ENCODE data around the gene SLC7A1. TPM values are rescaled to one million over a fixed set of nuclear protein-coding genes. Genes with fewer than 3 reads are reported as not detected.
A peak's percentile ranks its signal among the peaks of the same experiment; 100 is the strongest.

Gene SLC7A1
- total and polyA plus RNA-seq, 12 donors: 3.8 to 29.2 (median 17.4) TPM

DNA sequence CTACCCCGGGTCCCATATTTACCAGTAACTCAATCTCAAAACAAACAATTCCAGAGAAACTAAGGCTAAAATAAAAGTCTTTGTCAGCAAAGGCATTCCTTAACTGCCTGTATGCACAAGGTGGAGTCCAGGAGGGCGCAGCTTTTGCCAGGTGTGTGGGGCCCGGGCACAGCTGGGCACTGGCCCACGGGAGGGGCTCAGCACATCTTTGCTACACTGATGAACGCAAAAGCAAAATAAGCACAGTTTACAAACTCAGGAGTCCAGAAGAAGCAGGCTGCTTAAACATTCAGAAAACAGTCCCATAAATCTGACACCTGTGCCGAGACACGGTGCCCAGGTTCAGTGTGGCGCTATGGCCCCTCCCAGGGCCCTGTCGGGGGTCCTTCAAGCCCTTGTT is 70.8 kb downstream of the SLC7A1 start:
- Histone ChIP-seq H3K27ac (peak overlapping the region in 2 of 10 donors; percentile 18 to 44), H3K36me3 (peaks cover 0 to 80% (median 5%) of the 10 kb centered on the region in 9 donors), H3K9me3 (no peaks in the 10 kb centered on the region), H3K4me3 (no peak overlapping the region), H3K27me3 (no peaks in the 10 kb centered on the region), H3K4me1 (peaks cover 0 to 20% (median 4%) of the 10 kb centered on the region in 9 donors)
- no peak for ATAC-seq
- TF ChIP-seq CTCF (IDR thresholded peaks at IDR 0.05): no peak
- DNase-seq: no peak
- intact Hi-C loops (cut with DNase I): no loop called here
- 88 to 89% methylated on average over 9 of the region's 9 CpGs for WGBS, 2 donors

DNA sequence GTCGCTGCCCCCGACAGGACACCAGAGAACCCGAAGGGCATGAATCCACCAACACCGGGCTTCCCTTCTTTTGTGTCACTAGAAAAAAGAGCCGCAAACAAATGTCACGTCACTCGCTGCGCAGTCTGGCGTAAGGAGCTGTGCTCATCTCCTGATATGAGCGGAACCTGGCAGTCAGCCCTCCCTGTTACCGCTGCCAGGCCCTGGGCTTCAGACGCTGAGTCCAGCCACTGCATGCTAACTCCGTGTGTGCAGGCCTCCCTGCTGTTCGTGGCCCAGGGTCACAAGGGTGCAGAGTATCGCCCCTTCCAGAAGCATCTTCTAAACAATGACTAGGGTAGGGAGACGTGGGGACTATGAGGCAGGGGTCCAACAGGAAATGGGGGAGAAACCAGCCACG is 71.3 kb downstream of the SLC7A1 start:
- Histone ChIP-seq H3K4me1 (peaks cover 0 to 20% (median 4%) of the 10 kb centered on the region in 9 donors), H3K36me3 (peaks cover 0 to 80% (median 2%) of the 10 kb centered on the region in 9 donors), H3K27ac (peak overlapping the region in 3 of 10 donors; percentile 11 to 44 (median 18)), H3K27me3 (no peaks in the 10 kb centered on the region), H3K4me3 (no peak overlapping the region), H3K9me3 (no peaks in the 10 kb centered on the region)
- DNase-seq: peak; percentile 69 to 78
- WGBS, 2 donors: 66 to 67% methylated on average over 17 of the region's 17 CpGs
- intact Hi-C loops (cut with DNase I): no loop called here
- no peak for TF ChIP-seq CTCF (IDR thresholded peaks at IDR 0.05)
- peak; percentile 56 to 80 (median 70) for ATAC-seq

GRCh38 chr13:29523199-29523961 is 72.1 kb downstream of the SLC7A1 start:
- Histone ChIP-seq H3K27me3 (no peaks in the 10 kb centered on the region), H3K9me3 (no peaks in the 10 kb centered on the region), H3K36me3 (peaks cover 0 to 80% (median 0%) of the 10 kb centered on the region in 9 donors), H3K4me3 (no peak overlapping the region), H3K4me1 (peaks cover 0 to 20% (median 4%) of the 10 kb centered on the region in 9 donors), H3K27ac (peak overlapping the region in 6 of 10 donors; percentile 11 to 46 (median 38))
- intact Hi-C loops (cut with DNase I): no loop called here
- no peak for TF ChIP-seq CTCF (IDR thresholded peaks at IDR 0.05)
- ATAC-seq: peak; percentile 48 to 83 (median 80)
- 86 to 90% methylated on average over 23 of the region's 23 CpGs for WGBS, 2 donors
- peak; percentile 44 to 60 for DNase-seq

DNA sequence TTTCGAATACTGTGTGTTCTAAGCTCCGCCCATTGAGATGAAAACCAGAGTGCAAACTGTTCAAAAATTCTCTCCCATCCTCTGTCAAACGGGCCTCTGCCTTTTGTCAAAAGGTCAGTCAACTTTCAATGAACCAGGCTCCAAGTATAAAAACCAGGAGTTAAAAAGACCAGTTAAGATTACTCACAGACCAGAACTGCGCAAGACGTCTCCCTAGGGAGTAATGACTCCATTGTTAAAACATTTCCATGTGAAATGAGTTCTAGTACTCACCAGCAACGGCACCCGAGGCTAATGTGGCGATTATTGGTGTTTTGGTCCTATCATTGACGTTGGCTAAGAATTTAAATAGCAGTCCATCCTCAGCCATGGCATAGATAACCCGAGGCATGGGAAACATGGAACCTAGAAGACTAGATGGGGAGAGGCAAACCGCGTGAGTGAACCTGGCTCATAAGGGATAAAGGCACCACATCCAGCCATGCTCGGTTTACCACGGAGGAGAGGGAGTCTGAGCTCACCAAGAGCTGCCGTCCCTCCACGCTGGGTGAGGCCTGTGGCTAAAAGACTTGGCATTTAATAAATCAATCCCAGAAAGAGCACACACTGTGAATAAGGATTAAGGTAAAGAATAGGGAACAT is 73.3 kb downstream of the SLC7A1 start:
- Histone ChIP-seq H3K36me3 (peaks cover 0 to 80% (median 0%) of the 10 kb centered on the region in 9 donors), H3K4me1 (peaks cover 0 to 20% (median 4%) of the 10 kb centered on the region in 9 donors), H3K27ac (peak overlapping the region in 4 of 10 donors; percentile 11 to 46 (median 14)), H3K4me3 (no peak overlapping the region), H3K9me3 (no peaks in the 10 kb centered on the region), H3K27me3 (no peaks in the 10 kb centered on the region)
- no peak for DNase-seq
- WGBS, 2 donors: 82 to 85% methylated on average over 16 of the region's 16 CpGs
- intact Hi-C loops (cut with DNase I): no loop called here
- peak in 7 of 8 donors; percentile 20 to 61 (median 35) for ATAC-seq
- no peak for TF ChIP-seq CTCF (IDR thresholded peaks at IDR 0.05)
